Suprapubic skin (tissue), 3 donors: ENCODE data around the gene MAP7D1.

Source experiments
- POLR2A ChIP-seq, 2 donors: fragments of 450-650 bp; IDR thresholded peaks; one replicate each; pipeline ENCODE4 v1.6.1; 2017; ENCODE audit warnings: antibody characterized with exemption in 2 of 2, mild to moderate bottlenecking in 2 of 2, moderate library complexity in 2 of 2
- TF ChIP-seq, protein P1 (sequence below), 2 donors: fragments of 200-600 bp in 1 of 2; fragments of 450-650 bp in 1 of 2; sonication (generic) in 1 of 2; IDR thresholded peaks; one replicate each; pipeline ENCODE4 v1.5.1; 2016 to 2019; ENCODE audit warnings: antibody characterized with exemption in 2 of 2, mild to moderate bottlenecking in 1 of 2, moderate library complexity in 1 of 2

DNA sequence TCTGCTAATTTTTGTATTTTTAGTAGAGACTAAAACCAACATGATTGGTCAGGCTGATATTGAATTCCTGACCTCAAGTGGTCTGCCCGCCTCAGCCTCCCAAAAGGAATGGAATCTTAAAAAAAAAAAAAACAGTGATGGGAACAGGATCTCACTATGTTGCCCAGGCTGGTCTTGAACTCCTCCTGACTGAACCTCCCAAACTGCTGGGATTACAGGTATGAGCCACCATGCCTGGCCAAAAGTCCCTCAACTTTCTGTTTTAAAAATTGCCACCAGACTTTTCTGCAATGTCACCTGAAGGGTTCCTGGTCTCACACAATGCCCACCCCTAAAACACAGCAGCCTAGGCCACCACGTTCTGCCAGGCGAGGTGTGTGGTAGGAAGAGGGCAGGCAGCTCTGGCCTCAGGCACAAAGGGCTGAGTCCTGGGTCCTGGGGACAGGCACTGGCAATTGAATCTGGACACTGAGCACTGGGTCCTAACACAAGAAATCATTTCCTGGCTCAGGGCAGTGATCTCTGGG is 47.1 kb downstream of the MAP7D1 start:
- no peak for TF ChIP-seq POLR2A (IDR thresholded peaks at IDR 0.05)
- TF ChIP-seq, protein P1, sequence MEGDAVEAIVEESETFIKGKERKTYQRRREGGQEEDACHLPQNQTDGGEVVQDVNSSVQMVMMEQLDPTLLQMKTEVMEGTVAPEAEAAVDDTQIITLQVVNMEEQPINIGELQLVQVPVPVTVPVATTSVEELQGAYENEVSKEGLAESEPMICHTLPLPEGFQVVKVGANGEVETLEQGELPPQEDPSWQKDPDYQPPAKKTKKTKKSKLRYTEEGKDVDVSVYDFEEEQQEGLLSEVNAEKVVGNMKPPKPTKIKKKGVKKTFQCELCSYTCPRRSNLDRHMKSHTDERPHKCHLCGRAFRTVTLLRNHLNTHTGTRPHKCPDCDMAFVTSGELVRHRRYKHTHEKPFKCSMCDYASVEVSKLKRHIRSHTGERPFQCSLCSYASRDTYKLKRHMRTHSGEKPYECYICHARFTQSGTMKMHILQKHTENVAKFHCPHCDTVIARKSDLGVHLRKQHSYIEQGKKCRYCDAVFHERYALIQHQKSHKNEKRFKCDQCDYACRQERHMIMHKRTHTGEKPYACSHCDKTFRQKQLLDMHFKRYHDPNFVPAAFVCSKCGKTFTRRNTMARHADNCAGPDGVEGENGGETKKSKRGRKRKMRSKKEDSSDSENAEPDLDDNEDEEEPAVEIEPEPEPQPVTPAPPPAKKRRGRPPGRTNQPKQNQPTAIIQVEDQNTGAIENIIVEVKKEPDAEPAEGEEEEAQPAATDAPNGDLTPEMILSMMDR (IDR thresholded peaks at IDR 0.05): no peak
